IMR-90 (cell line): Measurements from ENCODE around the gene SMPDL3A. TPM values are rescaled to one million over a fixed set of nuclear protein-coding genes. Genes with fewer than 3 reads are reported as not detected.

Experiments
- ATAC-seq: fragments of 200-7000 bp; cut with Tn5 transposase; 2 replicates; pipeline ENCODE4 v1.9.1; 2020; ENCODE audit warnings: low read depth, mild to moderate bottlenecking, moderate library complexity
- BruUV-seq: library from RNA; stranded (reverse); fragments of 400-500 nt; replicated peaks from 2 replicates; lab custom pipeline; 2021; lab: Mats Ljungman, UMichigan
- CTCF ChIA-PET: fragments of 300-600 bp; formaldehyde crosslinking; extraction: SDS; loops from one replicate; lab custom pipeline; 2021; ENCODE audit warnings: antibody characterized with exemption; lab: Yijun Ruan, JAX
- POLR2A ChIA-PET: fragments of 300-600 bp; sonication (Branson Sonifier 250); formaldehyde crosslinking; loops from one replicate; lab custom pipeline; 2022; ENCODE audit warnings: antibody characterized with exemption; ENCODE audit not compliant: unreplicated experiment; lab: Charles Lee
- DNase-seq: peaks from one replicate; pipeline ENCODE4 v3.0.0; 2013
- H2AFZ ChIP-seq: replicated peaks from 2 replicates; pipeline ENCODE3; 2013; ENCODE audit warnings: low read length, mild to moderate bottlenecking; ENCODE audit not compliant: poor library complexity
- H2AK5ac ChIP-seq: 2 replicates; pipeline ENCODE4 v1.6.1; 2013; ENCODE audit warnings: low read depth, low read length, inconsistent platforms
- H2AK9ac ChIP-seq: replicated peaks from 2 replicates; pipeline ENCODE3; 2013; ENCODE audit warnings: mild to moderate bottlenecking, low read depth, low read length, moderate library complexity; ENCODE audit not compliant: poor library complexity
- H2BK120ac ChIP-seq: 2 replicates; pipeline ENCODE4 v1.6.1; 2013; ENCODE audit warnings: low read depth, low read length, inconsistent platforms
- H2BK15ac ChIP-seq: 3 replicates; pipeline ENCODE4 v1.6.1; 2013; ENCODE audit warnings: low read depth, low read length, inconsistent platforms
- H2BK20ac ChIP-seq: 2 replicates; pipeline ENCODE4 v1.6.1; 2013; ENCODE audit warnings: low read depth, mild to moderate bottlenecking, inconsistent platforms, low read length, moderate library complexity
- H2BK5ac ChIP-seq: 2 replicates; pipeline ENCODE4 v1.6.1; 2013; ENCODE audit warnings: mild to moderate bottlenecking, low read depth, low read length, inconsistent platforms; ENCODE audit not compliant: poor library complexity, severe bottlenecking
- H3K14ac ChIP-seq: replicated peaks from 2 replicates; pipeline ENCODE4 v1.6.1; 2013; ENCODE audit warnings: low read depth, low read length, inconsistent platforms
- H3K18ac ChIP-seq: 2 replicates; pipeline ENCODE4 v1.6.1; 2013; ENCODE audit warnings: low read depth, low read length, control low read depth
- H3K23ac ChIP-seq: 2 replicates; pipeline ENCODE4 v1.6.1; 2013; ENCODE audit warnings: low read depth, low read length, inconsistent platforms
- H3K27ac ChIP-seq: 2 replicates; pipeline ENCODE4 v1.5.1; 2013; ENCODE audit warnings: mild to moderate bottlenecking, control low read depth, low read length; ENCODE audit not compliant: insufficient read depth
- H3K27me3 ChIP-seq: 2 replicates; pipeline ENCODE4 v1.6.1; 2013; ENCODE audit warnings: low read length; ENCODE audit not compliant: control insufficient read depth, insufficient read depth
- H3K36me3 ChIP-seq: 2 replicates; pipeline ENCODE4 v1.6.1; 2013; ENCODE audit warnings: low read length, mixed read lengths; ENCODE audit not compliant: control insufficient read depth, insufficient read depth
- H3K4ac ChIP-seq: 2 replicates; pipeline ENCODE4 v1.6.1; 2013; ENCODE audit warnings: low read depth, low read length, inconsistent platforms
- H3K4me1 ChIP-seq: 2 replicates; pipeline ENCODE4 v1.6.1; 2013; ENCODE audit warnings: low read length, mixed read lengths; ENCODE audit not compliant: control insufficient read depth, insufficient read depth
- H3K4me2 ChIP-seq: 2 replicates; pipeline ENCODE4 v1.6.1; 2013; ENCODE audit warnings: low read depth, mild to moderate bottlenecking, control low read depth, low read length, moderate library complexity
- H3K4me3 ChIP-seq: 2 replicates; pipeline ENCODE4 v1.5.1; 2013; ENCODE audit warnings: low read depth, mild to moderate bottlenecking, control low read depth, low read length, moderate library complexity; ENCODE audit not compliant: insufficient read depth
- H3K56ac ChIP-seq: 2 replicates; pipeline ENCODE4 v1.6.1; 2013; ENCODE audit warnings: low read length, inconsistent platforms; ENCODE audit not compliant: insufficient read depth; ENCODE audit errors: extremely low read depth
- H3K79me1 ChIP-seq, 2 experiments: 2 replicates each; pipeline ENCODE4 v1.6.1; 2013; ENCODE audit warnings: low read length in 2 of 2, inconsistent platforms in 1 of 2, low read depth in 1 of 2
- H3K9ac ChIP-seq: 2 replicates; pipeline ENCODE4 v1.6.1; 2013; ENCODE audit warnings: low read depth, low read length, control low read depth
- H3K9me1 ChIP-seq: 2 replicates; pipeline ENCODE4 v1.6.1; 2013; ENCODE audit warnings: low read length, inconsistent platforms; ENCODE audit not compliant: insufficient read depth
- H3K9me3 ChIP-seq: 2 replicates; pipeline ENCODE4 v1.6.1; 2013; ENCODE audit warnings: low read length; ENCODE audit not compliant: control insufficient read depth, insufficient read depth
- H4K20me1 ChIP-seq: 2 replicates; pipeline ENCODE4 v1.6.1; 2013; ENCODE audit warnings: low read length, inconsistent platforms; ENCODE audit not compliant: insufficient read depth
- H4K5ac ChIP-seq: 2 replicates; pipeline ENCODE4 v1.6.1; 2013; ENCODE audit warnings: mild to moderate bottlenecking, low read depth, low read length, control low read depth
- H4K8ac ChIP-seq, 2 experiments: 2 replicates each; pipeline ENCODE4 v1.6.1; 2013; ENCODE audit warnings: low read depth in 2 of 2, low read length in 2 of 2, control low read depth in 1 of 2, inconsistent platforms in 1 of 2
- H4K91ac ChIP-seq: 2 replicates; pipeline ENCODE4 v1.6.1; 2013; ENCODE audit warnings: low read depth, low read length, inconsistent platforms; ENCODE audit not compliant: insufficient read depth
- BHLHE40 ChIP-seq: fragments of 150-350 bp; IDR thresholded peaks from 2 replicates; pipeline ENCODE4 v1.6.1; 2016; ENCODE audit warnings: mild to moderate bottlenecking, low read depth, low read length
- CHD1 ChIP-seq: IDR thresholded peaks from 2 replicates; pipeline ENCODE4 v1.6.1; 2012; ENCODE audit warnings: low read depth, low read length, improper control_type of control experiment
- FOS ChIP-seq: fragments of 150-350 bp; IDR thresholded peaks from 2 replicates; pipeline ENCODE4 v1.6.1; 2016; ENCODE audit warnings: low read depth, low read length
- RAD21 ChIP-seq: IDR thresholded peaks from 2 replicates; pipeline ENCODE4 v1.6.1; 2012; ENCODE audit warnings: low read length, improper control_type of control experiment
- USF2 ChIP-seq: fragments of 150-350 bp; IDR thresholded peaks from 2 replicates; pipeline ENCODE4 v1.6.1; 2017; ENCODE audit warnings: mild to moderate bottlenecking, antibody characterized with exemption, low read length, low read depth
- WGBS, 2 experiments: methylation state at CpG; one replicate each; pipeline versions ENCODE4 v1.1.5 to v1.1.7; 2013; ENCODE audit warnings: missing lambda C conversion rate in 2 of 2; ENCODE audit not compliant: insufficient read length in 1 of 2; ENCODE audit errors: extremely low coverage in 2 of 2; 5-methylcytosine and 5-hydroxymethylcytosine counted together
- dilution Hi-C: fragments of 300-500 bp; cut with HindIII; formaldehyde crosslinking; loops from one replicate; pipeline ENCODE4 v1.14.3; 2018; ENCODE audit warnings: low sequenced_read_pairs; ENCODE audit not compliant: unreplicated experiment
- in situ Hi-C: fragments of 300-500 bp; cut with MboI; formaldehyde crosslinking; loops from 3 replicates; pipeline ENCODE4 v1.14.3; 2019; ENCODE audit warnings: low sequenced_read_pairs, inconsistent platforms, mixed read lengths
- intact Hi-C: fragments of 100-400 bp; cut with micrococcal nuclease; formaldehyde crosslinking; loops from 2 replicates; pipeline ENCODE4 v1.10.0; 2022
- polyA plus RNA-seq, 3 experiments: library from polyadenylated mRNA; depleted of rRNA; stranded (reverse); fragments of >200 nt; gene quantifications; 2 replicates each; pipeline ENCODE4 v1.2.3, GENCODE V29; 2012; ENCODE audit warnings: low replicate concordance in 1 of 3
- total RNA-seq: library from RNA; depleted of rRNA; stranded (reverse); fragments of >200 nt; gene quantifications from 2 replicates; pipeline ENCODE4 v1.2.3, GENCODE V29; 2012

The SMPDL3A gene
- total and polyA plus RNA-seq, 2 of the 4 experiments (the other 2 are of a cell fraction): 9.9 to 14.2 TPM

GRCh38 chr6:122753688-122754056 is 35.4 kb upstream of the SMPDL3A start:
- Histone ChIP-seq H2AK9ac (no peak overlapping the region), H2BK120ac (no peak overlapping the region), H3K4me3 (peak overlapping the region; percentile 11; the same call in 1 of the 2 replicates), H3K4ac (no peak overlapping the region), H3K4me1 (peaks cover 2% of the 10 kb centered on the region; the same call in 1 of the 2 replicates), H3K56ac (no peak overlapping the region), H3K9ac (no peak overlapping the region), H3K36me3 (no peaks in the 10 kb centered on the region), H3K18ac (no peak overlapping the region), H4K5ac (no peak overlapping the region), H3K27me3 (no peaks in the 10 kb centered on the region; the same call in 1 of the 2 replicates), H2BK5ac (no peak overlapping the region), H3K4me2 (peak overlapping the region; percentile 62; the same call in 1 of the 2 replicates), H2BK15ac (no peak overlapping the region), H3K27ac (no peak overlapping the region), H3K9me1 (no peaks in the 10 kb centered on the region), H4K20me1 (no peaks in the 10 kb centered on the region), H3K23ac (no peak overlapping the region), H3K9me3 (no peaks in the 10 kb centered on the region), H2AFZ (peak overlapping the region; percentile 56), H2BK20ac (no peak overlapping the region), H4K91ac (no peak overlapping the region), H4K8ac (no peak overlapping the region), H2AK5ac (no peak overlapping the region), H3K79me1 (no peaks in the 10 kb centered on the region), H3K14ac (no peak overlapping the region)
- dilution Hi-C loops (no loop called here), intact Hi-C loops (loop anchor here (5.0 kb wide), 1 partner anchor 34 kb away; the partner anchor contains the start of gene SMPDL3A), in situ Hi-C loops (no loop called here)
- ATAC-seq: no peak
- no peak for TF ChIP-seq RAD21
- no peak for TF ChIP-seq CHD1
- TF ChIP-seq FOS: no peak
- no peak for TF ChIP-seq USF2
- TF ChIP-seq BHLHE40: no peak
- BruUV-seq: no TSS peak
- WGBS, 2 experiments: 60% methylated on average over 1 of the region's 5 CpGs; no CpG with 5 or more reads in 1 of the 2 experiments
- ChIA-PET CTCF (no interaction called here), POLR2A (no interaction called here)
- no peak for DNase-seq
